NCI-H526 treated with DMSO at 0.1 percent for 48 hours (cell line): ENCODE measurements around the gene MORF4L2.

ENCODE experiments used
- DNase-seq: peaks from one replicate; lab custom pipeline; 2025; lab: John Stamatoyannopoulos, UW

The MORF4L2 gene, protein sequence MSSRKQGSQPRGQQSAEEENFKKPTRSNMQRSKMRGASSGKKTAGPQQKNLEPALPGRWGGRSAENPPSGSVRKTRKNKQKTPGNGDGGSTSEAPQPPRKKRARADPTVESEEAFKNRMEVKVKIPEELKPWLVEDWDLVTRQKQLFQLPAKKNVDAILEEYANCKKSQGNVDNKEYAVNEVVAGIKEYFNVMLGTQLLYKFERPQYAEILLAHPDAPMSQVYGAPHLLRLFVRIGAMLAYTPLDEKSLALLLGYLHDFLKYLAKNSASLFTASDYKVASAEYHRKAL

DNA sequence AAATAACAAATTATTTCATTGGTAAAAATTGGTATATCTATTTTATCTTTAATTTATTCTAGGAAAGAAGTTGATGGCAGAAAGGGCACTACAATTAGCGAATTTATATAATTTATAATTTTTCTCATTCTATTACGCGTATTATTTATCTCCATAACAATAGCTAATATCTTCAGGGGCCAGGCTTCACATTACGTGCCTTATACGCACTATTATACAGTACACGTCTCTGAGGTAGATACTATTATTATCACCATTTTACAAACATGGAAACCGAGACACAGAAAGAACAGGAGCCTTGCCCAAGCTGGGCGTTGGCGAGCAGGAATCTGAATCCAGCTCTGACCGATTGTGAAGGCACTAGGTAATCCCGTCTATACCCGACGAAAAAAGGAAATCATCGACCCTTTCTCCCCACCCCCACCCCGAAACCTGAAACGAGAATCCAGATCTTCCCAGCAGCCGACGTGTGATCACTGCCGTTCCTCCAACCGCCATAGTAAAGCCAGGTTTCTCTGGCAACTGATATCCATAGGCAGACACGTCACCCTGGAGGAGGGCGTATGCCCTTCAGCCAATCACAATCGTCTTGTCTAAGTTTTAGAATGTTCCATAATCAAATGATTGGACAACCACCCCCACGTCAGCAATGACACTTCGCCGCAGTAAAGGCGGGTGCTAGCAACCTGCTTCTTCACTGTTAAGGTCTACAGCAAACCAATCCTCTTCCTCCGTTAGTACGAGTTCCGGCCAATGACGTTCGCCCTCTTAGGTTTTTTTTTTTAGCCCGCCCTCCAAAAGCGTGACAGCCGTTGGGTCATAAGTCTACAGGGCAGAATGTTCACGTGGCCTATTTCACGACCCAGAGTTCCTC lies at the start of gene MORF4L2:
Gene MORF4L2 (minus strand): TSS at position 501 of the 874 bp plus-strand sequence. CDS start 9,672 bp downstream, outside the sequence.
- DNase-seq: peak; percentile 95

DNA sequence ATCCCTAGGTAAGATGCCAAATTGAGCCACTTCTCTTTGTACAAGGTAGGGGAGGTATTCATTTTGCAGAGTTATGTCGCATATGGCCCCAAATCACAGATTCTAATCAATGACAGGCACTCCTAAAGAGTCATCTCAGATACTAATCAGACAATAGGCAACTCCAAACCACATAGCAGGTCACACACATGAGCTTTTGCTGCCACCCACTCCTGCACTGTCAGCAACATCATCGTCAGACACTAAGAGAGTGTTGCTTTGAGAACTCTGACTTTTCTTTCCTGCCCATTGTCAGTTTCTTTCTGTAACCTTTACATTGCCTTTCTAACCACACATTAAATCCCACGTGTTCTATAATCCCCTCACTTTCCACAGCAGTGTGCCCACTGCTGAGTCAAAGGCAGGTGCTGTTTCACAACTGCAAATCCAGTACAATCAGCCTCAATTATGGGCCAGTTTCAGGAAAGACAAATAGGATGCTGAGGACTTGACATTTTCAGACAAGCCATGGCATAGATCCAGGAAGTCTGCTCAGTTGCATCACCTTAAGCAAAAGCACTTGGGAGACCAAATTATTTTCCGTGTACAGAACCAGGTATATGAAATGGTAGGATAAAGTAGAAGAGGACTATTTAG lies 47.7 kb upstream of the MORF4L2 start:
- DNase-seq: no peak

DNA sequence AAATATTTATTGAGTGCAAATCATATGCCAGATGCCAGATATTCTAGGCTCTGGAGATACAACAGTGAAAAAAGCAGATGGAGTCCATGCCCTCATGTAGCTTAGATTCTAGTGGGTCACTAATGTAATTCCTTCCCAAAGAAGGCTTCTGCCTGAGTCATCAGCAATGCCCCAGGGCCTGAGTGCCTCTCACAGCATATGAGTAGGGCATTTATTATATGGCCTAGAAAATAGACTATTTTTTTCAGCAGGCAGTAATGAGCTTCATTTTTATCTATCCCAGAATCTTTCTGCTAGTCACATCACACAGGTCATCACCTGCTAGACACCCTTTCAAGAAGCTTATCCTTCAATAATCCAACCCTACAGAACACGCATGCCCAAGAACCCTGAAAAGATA lies 46.5 kb upstream of the MORF4L2 start:
- no peak for DNase-seq

DNA sequence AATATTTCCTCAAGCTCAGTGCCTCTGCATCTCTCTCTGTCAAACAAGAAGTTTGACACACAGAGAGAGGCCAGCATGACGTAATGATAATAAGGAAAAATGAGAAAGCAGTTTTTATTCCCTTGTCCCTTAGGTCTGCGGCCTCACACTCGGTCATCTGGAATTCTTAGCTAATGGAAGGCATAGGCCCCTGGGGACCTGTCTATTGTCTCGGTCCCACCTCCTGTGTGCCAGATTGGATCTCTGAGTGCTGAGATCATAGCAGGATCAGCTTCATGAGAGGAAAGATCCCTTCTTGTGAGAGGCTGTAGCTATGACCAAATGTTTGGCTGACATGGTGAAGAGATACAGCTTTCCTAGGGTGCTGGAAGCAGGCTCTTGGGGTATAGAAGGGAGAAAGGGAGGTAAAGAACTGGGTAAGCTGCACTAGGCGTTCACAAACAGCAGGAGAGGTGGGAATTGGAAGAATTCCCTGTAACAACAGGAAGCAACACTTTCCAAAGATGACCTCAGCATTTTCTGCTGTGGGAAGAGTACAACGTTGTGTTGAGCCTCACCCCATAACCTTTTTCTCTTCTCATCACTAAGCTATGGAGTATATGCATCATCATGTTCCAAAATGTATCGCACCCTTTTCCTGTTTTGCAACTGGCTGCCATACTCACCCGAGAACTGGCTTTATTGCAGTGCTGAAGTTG lies 44.4 kb upstream of the MORF4L2 start:
- DNase-seq: no peak

DNA sequence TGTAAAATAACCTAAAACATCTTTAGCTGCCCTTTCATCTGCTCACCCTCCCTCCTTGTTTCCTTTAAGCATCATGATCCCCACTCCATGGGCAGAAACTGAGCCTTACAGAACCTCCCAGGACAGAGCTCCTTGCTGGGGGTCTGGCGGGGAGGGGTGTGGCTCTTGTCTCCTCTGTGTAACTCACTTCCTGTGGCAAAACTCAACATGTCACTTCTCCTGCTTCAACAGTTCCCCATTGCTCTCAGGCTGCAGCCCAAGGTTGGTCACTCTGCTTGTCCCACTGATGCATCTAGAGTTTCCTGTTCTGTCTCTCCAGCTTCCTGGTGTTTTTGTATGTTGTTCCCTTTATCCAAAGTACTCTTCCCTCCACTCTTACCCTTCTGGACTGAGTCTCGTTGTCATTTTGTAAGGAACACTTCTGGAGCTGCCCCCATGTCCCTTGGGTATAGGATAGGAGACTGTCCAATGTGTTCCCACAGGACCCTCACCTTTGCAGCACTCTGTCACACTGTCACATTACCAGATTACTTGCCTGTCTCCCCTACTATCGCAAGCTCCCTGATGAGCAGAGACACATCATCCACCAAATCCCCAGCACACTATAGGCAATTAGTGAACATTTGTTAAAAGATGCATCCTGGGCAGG lies 43.8 kb upstream of the MORF4L2 start:
- DNase-seq: no peak

DNA sequence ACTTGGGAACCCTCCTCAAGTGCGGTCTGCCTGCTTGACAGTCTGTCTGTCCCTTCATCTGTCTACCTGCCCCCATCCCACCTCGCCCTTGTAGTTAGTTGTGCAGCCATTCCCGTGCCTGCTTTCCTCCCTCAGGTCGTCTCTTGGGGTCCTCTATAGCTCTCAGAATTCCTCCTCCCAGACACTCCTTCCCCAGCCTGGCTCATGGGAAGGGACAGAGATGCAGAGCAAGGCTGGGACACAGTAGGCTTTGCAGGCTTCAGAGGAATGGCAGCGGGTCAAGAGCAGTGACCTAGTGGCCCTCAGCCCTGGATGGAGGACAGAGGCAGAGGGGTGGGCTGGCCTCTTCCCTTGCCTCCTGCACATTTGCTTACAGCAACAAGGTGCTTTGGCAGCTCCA lies 42.5 kb upstream of the MORF4L2 start:
- no peak for DNase-seq

DNA sequence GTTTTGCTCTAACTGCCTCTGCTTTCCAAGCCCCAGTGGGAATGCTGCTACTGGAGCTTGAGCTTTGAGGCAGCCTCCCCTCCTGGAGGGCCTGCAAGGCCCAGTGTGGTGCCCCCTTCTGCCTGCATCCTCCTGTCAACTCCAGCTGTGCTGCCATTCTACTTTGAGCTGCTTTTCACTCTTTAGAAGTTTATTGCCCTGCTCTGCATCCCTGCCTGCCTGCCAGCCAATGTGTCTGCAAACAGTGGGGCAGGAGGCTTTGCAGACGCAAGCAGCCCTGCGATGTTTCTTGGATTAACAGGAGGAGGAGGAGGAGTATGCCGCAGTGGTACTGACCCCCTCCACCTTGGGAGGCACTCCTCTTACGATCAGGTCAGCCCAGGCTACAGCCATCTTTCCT lies 40.6 kb upstream of the MORF4L2 start:
- DNase-seq: no peak

DNA sequence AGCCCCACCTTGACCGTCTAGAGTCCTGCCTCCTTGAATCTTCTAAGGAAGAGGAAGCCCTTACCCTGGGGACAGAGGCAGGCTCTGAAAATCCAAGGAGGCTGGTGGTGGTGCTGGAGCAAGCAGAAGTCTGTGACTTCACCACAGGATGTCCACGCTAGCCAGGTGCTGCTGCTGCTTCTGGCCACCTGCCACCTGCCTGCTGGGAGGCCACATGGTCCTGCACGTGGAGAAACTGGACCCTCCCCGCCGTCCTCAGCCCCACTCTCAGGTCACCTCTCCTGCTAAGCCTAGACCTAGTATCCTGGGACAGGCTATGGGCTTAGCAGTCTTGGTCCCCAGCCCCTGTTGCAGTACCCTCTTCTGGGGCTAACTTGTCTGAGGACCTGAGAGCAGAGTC lies 40.0 kb upstream of the MORF4L2 start:
- DNase-seq: no peak

DNA sequence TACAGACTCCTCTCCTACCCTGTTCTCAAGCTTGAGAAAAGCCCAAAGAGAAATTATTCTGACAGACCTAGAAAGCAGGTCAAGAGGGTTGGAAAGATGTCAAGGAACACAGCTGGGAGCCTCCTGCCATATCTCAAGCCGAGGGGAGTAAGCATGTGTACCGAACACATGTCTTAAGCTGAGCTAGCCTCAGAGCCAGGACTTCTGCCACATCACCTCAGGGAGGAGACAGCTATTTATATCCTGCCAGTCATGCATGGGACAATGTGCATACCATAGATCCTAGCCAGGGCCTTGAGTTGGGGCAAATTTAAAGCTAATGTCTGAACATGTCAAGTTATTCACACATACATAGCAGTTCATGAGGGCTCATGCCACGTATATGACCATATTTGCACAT lies 36.0 kb upstream of the MORF4L2 start:
- DNase-seq: no peak

DNA sequence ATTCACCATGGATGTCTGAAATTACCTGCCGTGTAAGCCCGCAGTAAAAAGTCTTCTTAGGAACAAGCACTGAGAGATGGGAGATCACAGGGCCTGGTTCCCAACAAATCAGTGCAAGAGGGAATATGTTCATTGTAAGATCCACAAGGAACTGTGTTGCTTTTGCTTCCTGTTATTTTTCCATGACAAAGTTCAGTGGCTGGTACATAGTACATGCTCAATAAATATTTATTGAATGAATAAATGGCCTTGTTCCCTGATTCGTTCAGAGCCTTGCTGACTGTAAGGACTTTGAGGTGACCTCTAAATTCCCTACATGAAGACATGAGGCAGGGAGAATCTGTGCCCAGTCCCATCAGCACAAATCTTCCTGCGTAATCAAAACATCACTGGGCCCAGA lies 31.6 kb upstream of the MORF4L2 start:
- DNase-seq: no peak

DNA sequence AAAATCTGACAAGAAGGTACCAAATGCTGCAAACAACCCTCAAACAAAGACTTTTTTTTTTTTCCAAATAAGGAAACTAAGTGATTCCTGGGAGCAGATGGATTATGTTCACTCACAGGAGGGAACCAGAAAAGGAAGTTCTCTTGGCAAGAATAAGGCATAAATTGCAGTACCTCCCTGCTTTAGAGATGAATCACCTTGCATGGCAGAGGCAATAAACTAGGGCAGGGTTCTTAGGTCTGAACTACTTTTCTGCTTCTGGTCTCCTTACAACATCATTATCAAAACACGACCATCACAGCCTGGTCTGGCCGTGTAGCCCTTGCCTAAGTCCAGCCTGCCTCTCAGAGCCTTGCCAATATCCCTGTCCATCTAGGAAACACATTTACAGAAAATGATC lies 30.5 kb upstream of the MORF4L2 start:
- no peak for DNase-seq

DNA sequence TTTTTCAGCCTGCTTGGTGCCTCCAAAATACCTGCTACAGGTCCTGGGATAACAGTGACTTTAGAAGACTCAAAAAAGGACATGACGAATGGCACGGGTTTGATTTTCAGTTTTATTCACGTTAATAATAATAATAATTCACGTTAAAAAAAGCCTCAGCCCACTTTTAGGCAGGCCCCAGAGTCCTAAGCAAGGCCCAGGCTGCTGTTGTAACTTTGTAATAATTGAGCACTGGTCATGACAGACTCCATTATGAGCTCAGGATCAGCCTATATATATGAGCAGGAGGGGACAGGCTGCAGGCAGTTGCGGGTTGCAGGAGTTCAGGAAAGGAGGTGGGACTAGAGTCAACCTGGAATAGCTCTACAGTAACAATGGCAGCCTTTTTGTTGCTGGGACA lies 24.1 kb upstream of the MORF4L2 start, which contains the start of gene TMEM31:
Gene TMEM31 (plus strand): TSS at position 301 of the 400 bp plus-strand sequence. CDS start 1,350 bp downstream, outside the sequence.
- no peak for DNase-seq

DNA sequence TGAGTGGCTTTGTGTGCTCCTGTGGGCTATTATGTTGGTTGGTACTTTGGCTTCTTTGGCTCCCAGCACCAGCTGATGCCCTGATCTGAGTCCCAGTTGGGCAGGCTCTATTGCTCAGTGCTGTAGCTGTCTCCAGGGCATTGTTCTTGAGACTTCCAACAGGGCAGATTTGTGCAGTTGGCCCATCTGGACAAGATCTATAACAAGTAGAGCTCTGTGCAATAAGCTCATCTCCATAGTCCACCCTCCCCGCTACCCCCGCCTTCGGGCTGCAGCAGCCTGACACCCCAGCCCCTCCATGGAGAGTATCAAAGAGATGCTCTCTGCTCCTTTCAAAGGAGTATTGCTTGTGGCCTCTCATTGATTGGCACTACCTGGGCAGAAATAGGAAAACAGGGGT lies 18.4 kb upstream of the MORF4L2 start:
- no peak for DNase-seq

DNA sequence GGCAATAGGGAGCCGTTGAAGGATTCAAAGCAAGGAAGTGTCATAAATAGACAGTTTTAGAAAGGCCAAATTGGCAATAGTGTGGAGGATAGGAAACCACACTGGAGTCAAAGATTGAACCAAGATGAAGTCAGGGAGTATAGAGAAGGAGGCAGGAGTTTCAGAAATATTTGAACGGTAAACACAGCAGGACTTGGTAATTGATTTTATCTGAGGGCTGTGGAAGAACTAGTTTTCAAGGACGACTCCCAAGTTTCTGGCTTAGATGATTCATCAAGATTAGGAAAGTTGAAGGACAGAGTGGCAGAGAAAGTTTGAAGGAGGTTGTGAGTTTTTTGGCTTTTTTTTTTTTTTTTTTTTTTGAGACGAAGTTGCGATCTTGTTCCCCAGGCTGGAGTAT lies 12.7 kb upstream of the MORF4L2 start:
- DNase-seq: no peak

DNA sequence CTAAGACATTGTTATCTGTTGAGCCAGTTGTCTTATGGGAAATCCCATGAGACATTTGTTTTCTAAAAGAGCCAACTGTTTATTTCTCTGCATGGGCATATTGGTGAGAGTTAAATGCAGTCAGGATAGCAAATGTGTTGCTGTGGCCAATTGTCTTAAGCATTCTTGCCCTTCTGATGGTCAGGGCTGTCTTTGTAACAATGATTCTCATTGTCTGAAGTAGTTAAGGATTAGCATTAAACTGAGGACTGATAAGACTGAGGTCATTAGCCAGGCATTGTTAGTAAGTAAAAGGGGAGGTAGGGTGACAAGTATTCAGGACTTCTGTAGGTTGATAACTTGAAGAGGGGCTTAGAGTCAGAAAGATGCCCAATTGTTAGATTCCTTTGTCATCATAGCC lies 11.2 kb upstream of the MORF4L2 start:
- DNase-seq: no peak

DNA sequence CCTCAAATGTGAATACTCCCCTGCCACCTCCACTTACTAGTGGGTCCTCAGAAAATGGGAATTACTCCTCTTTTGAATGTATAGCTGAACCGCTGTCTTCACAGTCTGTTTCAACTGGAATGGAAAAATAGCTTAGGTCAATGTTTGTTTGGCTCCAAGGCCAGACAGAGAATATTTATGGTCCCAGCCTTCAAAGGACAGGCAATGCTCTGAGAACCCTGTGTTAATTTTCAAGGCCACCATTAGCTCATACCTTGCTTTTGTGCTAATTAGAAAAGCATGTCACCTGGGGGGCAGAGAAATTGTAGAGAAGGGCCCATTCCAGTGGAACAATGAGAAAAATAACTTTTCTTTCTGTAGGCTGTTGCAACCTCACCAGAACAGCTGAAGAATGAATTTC lies 4.6 kb upstream of the MORF4L2 start:
- DNase-seq: no peak

DNA sequence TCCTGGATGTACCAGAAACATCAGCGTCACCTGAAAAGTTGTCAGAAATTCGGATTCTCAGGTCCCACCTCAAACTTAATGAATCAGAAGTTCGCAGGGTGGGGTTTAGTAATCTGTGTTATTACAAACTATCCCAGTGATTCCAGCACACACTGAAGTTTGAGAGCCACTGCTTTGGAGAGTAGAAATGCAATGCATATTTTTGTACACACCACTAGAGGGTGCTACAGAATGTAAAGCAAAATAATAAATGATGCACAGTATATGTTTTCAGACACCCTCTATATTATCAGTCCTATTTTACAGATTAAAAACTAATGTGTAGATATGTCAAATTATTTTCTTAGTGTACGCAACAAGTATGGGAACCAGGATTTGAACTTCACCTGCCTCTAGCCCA lies 2.4 kb upstream of the MORF4L2 start:
- peak; percentile 1 for DNase-seq

DNA sequence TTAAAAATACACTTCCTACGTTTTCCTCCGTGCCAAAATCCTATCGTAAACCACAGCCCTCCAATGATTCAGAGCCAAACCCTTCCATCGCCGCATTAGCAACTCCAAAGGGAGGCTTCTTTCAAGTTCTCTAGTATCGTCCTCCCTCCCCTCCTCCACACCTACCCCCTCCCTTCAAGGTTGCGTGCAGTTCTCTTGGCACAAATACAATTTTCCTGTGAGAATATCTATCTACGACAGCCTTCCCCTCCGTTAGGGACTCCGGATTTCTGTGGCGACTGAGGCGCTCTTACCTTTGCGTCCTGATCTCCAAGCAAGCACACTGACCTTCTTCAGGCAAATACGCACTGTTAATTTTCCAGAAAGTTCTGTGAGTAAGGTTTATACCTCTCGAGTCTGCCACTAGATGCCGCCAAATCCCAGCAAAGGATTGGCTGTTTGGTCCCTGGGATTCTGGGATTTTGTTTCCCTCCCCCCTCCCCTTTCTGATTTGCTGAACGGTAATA lies 1.2 kb upstream of the MORF4L2 start:
- DNase-seq: peak; percentile 44

DNA sequence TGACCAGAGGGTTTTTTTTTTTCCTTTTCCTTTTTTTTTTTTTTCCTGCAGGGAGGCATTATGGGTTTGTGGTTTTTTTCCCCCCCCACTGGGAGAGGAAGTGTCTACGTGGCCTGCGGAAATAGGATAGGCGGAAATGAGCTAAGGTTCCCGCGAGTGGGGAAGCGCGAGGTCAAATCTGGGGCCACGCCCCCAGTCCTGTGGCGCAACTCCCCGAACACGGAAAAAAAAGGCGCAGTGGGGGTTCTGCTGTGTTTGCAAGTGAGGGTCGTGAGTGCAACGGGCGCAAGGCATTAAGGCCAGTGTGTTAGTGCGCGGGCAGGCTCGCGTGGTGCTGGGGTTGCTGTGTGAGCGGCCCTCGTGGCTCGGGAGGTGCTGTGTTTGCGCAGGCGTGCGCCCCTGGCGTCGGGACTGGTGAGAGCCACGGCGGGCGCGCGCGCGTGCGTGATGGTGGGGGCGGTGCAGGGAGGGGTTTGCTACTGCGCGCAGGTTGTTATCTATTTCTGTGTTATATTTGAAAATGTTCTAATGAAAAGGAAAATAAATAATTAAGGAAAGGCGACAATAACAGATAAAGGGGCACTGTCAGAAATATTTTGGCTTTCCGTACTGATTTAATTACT lies 685 bp upstream of the MORF4L2 start:
- peak; percentile 94 for DNase-seq

DNA sequence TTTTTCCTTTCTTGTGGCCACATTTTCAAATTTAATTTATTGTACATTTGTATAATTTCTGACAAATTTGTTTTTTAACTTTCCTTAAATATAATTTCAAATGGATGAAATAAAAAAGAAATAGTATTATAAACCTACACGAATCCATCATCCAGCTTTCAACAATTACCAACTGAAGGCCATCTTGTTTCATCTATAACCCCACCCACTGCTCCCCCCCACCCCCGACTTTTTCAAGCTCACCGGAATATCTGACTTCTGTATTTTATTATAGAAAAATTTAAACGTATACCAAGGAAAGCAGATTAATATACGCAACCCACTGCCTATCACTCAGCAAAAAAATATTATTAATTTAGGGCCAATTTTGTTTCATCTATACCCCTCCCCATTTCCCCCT lies 1.1 kb downstream of the MORF4L2 start:
- DNase-seq: no peak

DNA sequence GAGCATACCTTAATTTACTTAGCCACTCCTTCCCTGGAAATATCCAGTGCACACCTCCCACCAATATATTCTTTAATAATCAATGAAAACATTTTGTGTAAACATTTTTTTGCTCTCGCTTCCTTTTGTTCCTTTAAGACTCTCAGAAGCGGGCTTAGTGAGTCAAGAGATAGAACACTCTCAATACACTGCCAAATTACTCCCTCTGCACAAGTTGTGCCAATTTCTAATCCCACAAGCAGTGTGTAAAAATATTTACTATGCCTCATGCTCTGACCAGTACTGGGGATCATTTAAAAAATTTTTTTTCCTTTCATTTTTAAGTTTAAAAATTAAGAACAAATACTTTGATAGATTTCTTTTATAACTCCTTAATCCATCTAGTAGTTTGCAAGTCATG lies 5.1 kb downstream of the MORF4L2 start:
- DNase-seq: no peak
